Liver (tissue), 3 donors: ENCODE results near the gene DDX21.
A peak's percentile ranks its signal among the peaks of the same experiment; 100 is the strongest.

ENCODE experiments used
- EGR1 ChIP-seq, 2 donors: IDR thresholded peaks; 2 replicates each; pipeline ENCODE4 v1.6.1; 2016 to 2018; ENCODE audit warnings: antibody characterized with exemption in 2 of 2, low read depth in 2 of 2
- FOXA1 ChIP-seq: IDR thresholded peaks from 2 replicates; pipeline ENCODE4 v1.6.1; 2016; ENCODE audit warnings: antibody characterized with exemption
- GABPA ChIP-seq, 2 donors: IDR thresholded peaks in 1 of 2; conservative IDR thresholded peaks in 1 of 2; 2 replicates each; pipeline ENCODE4 v1.6.1; 2016; ENCODE audit warnings: antibody characterized with exemption in 2 of 2, mild to moderate bottlenecking in 1 of 2, moderate library complexity in 1 of 2
- JUND ChIP-seq, 2 donors: IDR thresholded peaks; 2 replicates each; pipeline ENCODE4 v1.6.1; 2016; ENCODE audit warnings: antibody characterized with exemption in 2 of 2
- NR2F2 ChIP-seq: IDR thresholded peaks from 2 replicates; pipeline ENCODE4 v1.6.1; 2016; ENCODE audit warnings: antibody characterized with exemption
- RAD21 ChIP-seq, 2 donors: IDR thresholded peaks; 2 replicates each; pipeline ENCODE4 v1.6.1; 2016; ENCODE audit warnings: antibody characterized with exemption in 2 of 2, mild to moderate bottlenecking in 2 of 2
- RXRA ChIP-seq, 2 donors: IDR thresholded peaks; 2 replicates each; pipeline ENCODE4 v1.6.1; 2017 to 2018; ENCODE audit warnings: antibody characterized with exemption in 2 of 2, mild to moderate bottlenecking in 1 of 2
- SP1 ChIP-seq: IDR thresholded peaks from 2 replicates; pipeline ENCODE4 v1.6.1; 2018; ENCODE audit warnings: antibody characterized with exemption, mild to moderate bottlenecking
- TAF1 ChIP-seq: conservative IDR thresholded peaks from 2 replicates; pipeline ENCODE4 v1.6.1; 2016; ENCODE audit warnings: antibody characterized with exemption, mild to moderate bottlenecking
- YY1 ChIP-seq: IDR thresholded peaks from 2 replicates; pipeline ENCODE4 v1.6.1; 2016; ENCODE audit warnings: antibody characterized with exemption, mild to moderate bottlenecking
- TF ChIP-seq, protein P1 (sequence below): fragments of 150-350 bp; IDR thresholded peaks from 2 replicates; pipeline ENCODE4 v1.5.1; 2017; ENCODE audit warnings: improper control_type of control experiment, low read depth, low read length; ENCODE audit not compliant: missing input control
- TF ChIP-seq, protein P2 (sequence below): IDR thresholded peaks from 2 replicates; pipeline ENCODE4 v1.6.1; 2016; ENCODE audit warnings: antibody characterized with exemption
- TF ChIP-seq, protein P3 (sequence below): IDR thresholded peaks from 2 replicates; pipeline ENCODE4 v1.6.1; 2016; ENCODE audit warnings: antibody characterized with exemption, mild to moderate bottlenecking
- TF ChIP-seq, protein P4 (sequence below): IDR thresholded peaks from 2 replicates; pipeline ENCODE4 v1.6.1; 2016; ENCODE audit warnings: antibody characterized with exemption
- donor health status: healthy.
- donor health status: healthy.

DNA sequence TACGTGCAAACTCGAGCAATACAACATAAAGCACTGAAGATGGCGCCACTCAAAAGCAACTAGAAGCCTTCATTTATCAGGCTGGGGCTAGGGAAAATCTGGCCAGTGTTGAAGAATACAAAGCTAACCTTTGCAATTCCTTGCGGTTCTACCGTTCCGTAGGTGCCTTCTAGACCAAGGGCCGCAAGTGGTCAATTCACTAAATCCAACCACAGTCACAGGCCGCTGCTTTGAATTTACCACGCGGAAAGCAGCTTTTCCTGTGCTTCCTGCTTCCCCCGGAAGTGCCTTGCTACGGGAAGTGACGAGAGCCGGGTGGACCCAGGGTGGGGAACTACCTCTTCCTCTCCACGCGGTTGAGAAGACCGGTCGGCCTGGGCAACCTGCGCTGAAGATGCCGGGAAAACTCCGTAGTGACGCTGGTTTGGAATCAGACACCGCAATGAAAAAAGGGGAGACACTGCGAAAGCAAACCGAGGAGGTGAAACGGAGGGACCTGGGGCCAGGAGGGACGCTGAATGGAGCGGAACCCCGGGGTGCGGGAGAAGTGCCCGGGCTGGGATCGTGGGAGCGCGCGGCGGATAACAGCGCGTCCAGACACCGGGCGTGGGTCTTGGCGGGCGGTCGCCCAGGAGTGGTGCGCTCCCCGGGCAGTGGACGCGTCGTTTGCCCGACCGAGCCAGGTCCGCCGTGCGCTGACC, at the start of gene DDX21:
- TF ChIP-seq RAD21 (IDR thresholded peaks at IDR 0.05) (peak; percentile 57 to 58), EGR1 (IDR thresholded peaks at IDR 0.05; ENCODE audit: low read depth in 2 of 2) (peak; percentile 76 to 95), NR2F2 (peak; percentile 30), GABPA (IDR thresholded peaks at IDR 0.05 in 1 of 2, conservative IDR thresholded peaks at IDR 0.05 in 1 of 2) (peak; percentile 97 to 99), SP1 (peak; percentile 54), YY1 (peak; percentile 86), RXRA (IDR thresholded peaks at IDR 0.05) (peak in 1 of 2 donors; percentile 8), JUND (IDR thresholded peaks at IDR 0.05) (no peak), TAF1 (peak; percentile 39), FOXA1 (no peak)
- TF ChIP-seq, protein P1, sequence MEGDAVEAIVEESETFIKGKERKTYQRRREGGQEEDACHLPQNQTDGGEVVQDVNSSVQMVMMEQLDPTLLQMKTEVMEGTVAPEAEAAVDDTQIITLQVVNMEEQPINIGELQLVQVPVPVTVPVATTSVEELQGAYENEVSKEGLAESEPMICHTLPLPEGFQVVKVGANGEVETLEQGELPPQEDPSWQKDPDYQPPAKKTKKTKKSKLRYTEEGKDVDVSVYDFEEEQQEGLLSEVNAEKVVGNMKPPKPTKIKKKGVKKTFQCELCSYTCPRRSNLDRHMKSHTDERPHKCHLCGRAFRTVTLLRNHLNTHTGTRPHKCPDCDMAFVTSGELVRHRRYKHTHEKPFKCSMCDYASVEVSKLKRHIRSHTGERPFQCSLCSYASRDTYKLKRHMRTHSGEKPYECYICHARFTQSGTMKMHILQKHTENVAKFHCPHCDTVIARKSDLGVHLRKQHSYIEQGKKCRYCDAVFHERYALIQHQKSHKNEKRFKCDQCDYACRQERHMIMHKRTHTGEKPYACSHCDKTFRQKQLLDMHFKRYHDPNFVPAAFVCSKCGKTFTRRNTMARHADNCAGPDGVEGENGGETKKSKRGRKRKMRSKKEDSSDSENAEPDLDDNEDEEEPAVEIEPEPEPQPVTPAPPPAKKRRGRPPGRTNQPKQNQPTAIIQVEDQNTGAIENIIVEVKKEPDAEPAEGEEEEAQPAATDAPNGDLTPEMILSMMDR = peak; percentile 24
- TF ChIP-seq, protein P2, sequence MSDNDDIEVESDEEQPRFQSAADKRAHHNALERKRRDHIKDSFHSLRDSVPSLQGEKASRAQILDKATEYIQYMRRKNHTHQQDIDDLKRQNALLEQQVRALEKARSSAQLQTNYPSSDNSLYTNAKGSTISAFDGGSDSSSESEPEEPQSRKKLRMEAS = peak; percentile 99
- TF ChIP-seq, protein P3, sequence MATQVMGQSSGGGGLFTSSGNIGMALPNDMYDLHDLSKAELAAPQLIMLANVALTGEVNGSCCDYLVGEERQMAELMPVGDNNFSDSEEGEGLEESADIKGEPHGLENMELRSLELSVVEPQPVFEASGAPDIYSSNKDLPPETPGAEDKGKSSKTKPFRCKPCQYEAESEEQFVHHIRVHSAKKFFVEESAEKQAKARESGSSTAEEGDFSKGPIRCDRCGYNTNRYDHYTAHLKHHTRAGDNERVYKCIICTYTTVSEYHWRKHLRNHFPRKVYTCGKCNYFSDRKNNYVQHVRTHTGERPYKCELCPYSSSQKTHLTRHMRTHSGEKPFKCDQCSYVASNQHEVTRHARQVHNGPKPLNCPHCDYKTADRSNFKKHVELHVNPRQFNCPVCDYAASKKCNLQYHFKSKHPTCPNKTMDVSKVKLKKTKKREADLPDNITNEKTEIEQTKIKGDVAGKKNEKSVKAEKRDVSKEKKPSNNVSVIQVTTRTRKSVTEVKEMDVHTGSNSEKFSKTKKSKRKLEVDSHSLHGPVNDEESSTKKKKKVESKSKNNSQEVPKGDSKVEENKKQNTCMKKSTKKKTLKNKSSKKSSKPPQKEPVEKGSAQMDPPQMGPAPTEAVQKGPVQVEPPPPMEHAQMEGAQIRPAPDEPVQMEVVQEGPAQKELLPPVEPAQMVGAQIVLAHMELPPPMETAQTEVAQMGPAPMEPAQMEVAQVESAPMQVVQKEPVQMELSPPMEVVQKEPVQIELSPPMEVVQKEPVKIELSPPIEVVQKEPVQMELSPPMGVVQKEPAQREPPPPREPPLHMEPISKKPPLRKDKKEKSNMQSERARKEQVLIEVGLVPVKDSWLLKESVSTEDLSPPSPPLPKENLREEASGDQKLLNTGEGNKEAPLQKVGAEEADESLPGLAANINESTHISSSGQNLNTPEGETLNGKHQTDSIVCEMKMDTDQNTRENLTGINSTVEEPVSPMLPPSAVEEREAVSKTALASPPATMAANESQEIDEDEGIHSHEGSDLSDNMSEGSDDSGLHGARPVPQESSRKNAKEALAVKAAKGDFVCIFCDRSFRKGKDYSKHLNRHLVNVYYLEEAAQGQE = peak; percentile 65
- TF ChIP-seq, protein P4, sequence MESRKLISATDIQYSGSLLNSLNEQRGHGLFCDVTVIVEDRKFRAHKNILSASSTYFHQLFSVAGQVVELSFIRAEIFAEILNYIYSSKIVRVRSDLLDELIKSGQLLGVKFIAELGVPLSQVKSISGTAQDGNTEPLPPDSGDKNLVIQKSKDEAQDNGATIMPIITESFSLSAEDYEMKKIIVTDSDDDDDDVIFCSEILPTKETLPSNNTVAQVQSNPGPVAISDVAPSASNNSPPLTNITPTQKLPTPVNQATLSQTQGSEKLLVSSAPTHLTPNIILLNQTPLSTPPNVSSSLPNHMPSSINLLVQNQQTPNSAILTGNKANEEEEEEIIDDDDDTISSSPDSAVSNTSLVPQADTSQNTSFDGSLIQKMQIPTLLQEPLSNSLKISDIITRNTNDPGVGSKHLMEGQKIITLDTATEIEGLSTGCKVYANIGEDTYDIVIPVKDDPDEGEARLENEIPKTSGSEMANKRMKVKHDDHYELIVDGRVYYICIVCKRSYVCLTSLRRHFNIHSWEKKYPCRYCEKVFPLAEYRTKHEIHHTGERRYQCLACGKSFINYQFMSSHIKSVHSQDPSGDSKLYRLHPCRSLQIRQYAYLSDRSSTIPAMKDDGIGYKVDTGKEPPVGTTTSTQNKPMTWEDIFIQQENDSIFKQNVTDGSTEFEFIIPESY = no peak
